Liver (tissue), 9 donors: ENCODE data around the gene CLDN3. TPM values are rescaled to one million over a fixed set of nuclear protein-coding genes. Genes with fewer than 3 reads are reported as not detected.

Source experiments
- DNase-seq: peaks from one replicate; pipeline ENCODE4 v3.0.0-alpha.2; 2017; ENCODE audit warnings: low spot score
- H3K27ac ChIP-seq, 2 donors: one replicate each; pipeline ENCODE4 v1.7.0; 2013; ENCODE audit warnings: inconsistent platforms in 2 of 2, low read length in 2 of 2, control low read depth in 1 of 2, low read depth in 1 of 2, mild to moderate bottlenecking in 1 of 2
- H3K27me3 ChIP-seq, 4 donors: one replicate each; pipeline versions ENCODE4 v1.6.1 to v1.7.0; 2013; ENCODE audit warnings: low read length in 3 of 4, inconsistent platforms in 1 of 4, mild to moderate bottlenecking in 1 of 4, moderate library complexity in 1 of 4; ENCODE audit not compliant: control insufficient read depth in 4 of 4, insufficient read depth in 4 of 4
- H3K36me3 ChIP-seq, 4 donors: one replicate each; pipeline versions ENCODE4 v1.6.1 to v1.7.0; 2013; ENCODE audit warnings: low read length in 3 of 4, mild to moderate bottlenecking in 3 of 4, low read depth in 1 of 4, moderate library complexity in 1 of 4; ENCODE audit not compliant: control insufficient read depth in 4 of 4, insufficient read depth in 3 of 4
- H3K4me1 ChIP-seq, 4 donors: one replicate each; pipeline versions ENCODE4 v1.6.1 to v1.7.0; 2013; ENCODE audit warnings: low read length in 3 of 4, mild to moderate bottlenecking in 3 of 4, moderate library complexity in 1 of 4; ENCODE audit not compliant: control insufficient read depth in 4 of 4, insufficient read depth in 4 of 4
- H3K4me3 ChIP-seq, 3 donors: one replicate each; pipeline versions ENCODE4 v1.6.1 to v1.7.0; 2013; ENCODE audit warnings: low read length in 3 of 3, control low read depth in 1 of 3, low read depth in 1 of 3, mild to moderate bottlenecking in 1 of 3
- H3K9ac ChIP-seq, 2 donors: one replicate each; pipeline ENCODE4 v1.7.0; 2013; ENCODE audit warnings: low read length in 2 of 2, mild to moderate bottlenecking in 2 of 2, moderate library complexity in 2 of 2, control low read depth in 1 of 2, low read depth in 1 of 2
- H3K9me3 ChIP-seq, 4 donors: one replicate each; pipeline versions ENCODE4 v1.6.1 to v1.7.0; 2013; ENCODE audit warnings: low read length in 3 of 4; ENCODE audit not compliant: control insufficient read depth in 4 of 4
- ATF3 ChIP-seq: IDR thresholded peaks from 2 replicates; pipeline ENCODE4 v1.6.1; 2016; ENCODE audit warnings: antibody characterized with exemption
- CTCF ChIP-seq: fragments of 150-350 bp; IDR thresholded peaks from 2 replicates; pipeline ENCODE4 v1.5.1; 2017; ENCODE audit warnings: improper control_type of control experiment, low read depth, low read length; ENCODE audit not compliant: missing input control
- EGR1 ChIP-seq, 2 donors: IDR thresholded peaks; 2 replicates each; pipeline ENCODE4 v1.6.1; 2016 to 2018; ENCODE audit warnings: antibody characterized with exemption in 2 of 2, low read depth in 2 of 2
- FOXA1 ChIP-seq: IDR thresholded peaks from 2 replicates; pipeline ENCODE4 v1.6.1; 2016; ENCODE audit warnings: antibody characterized with exemption
- FOXA2 ChIP-seq: IDR thresholded peaks from 2 replicates; pipeline ENCODE4 v1.6.1; 2016; ENCODE audit warnings: antibody characterized with exemption
- GABPA ChIP-seq, 2 donors: IDR thresholded peaks in 1 of 2; conservative IDR thresholded peaks in 1 of 2; 2 replicates each; pipeline ENCODE4 v1.6.1; 2016; ENCODE audit warnings: antibody characterized with exemption in 2 of 2, mild to moderate bottlenecking in 1 of 2, moderate library complexity in 1 of 2
- HNF4A ChIP-seq, 2 donors: conservative IDR thresholded peaks; 2 replicates each; pipeline ENCODE4 v1.6.1; 2016; ENCODE audit warnings: antibody characterized with exemption in 2 of 2, mild to moderate bottlenecking in 2 of 2
- HNF4G ChIP-seq: IDR thresholded peaks from 2 replicates; pipeline ENCODE4 v1.6.1; 2016; ENCODE audit warnings: antibody characterized with exemption
- JUND ChIP-seq, 2 donors: IDR thresholded peaks; 2 replicates each; pipeline ENCODE4 v1.6.1; 2016; ENCODE audit warnings: antibody characterized with exemption in 2 of 2
- MAX ChIP-seq: IDR thresholded peaks from 2 replicates; pipeline ENCODE4 v1.6.1; 2016; ENCODE audit warnings: antibody characterized with exemption
- NR2F2 ChIP-seq: IDR thresholded peaks from 2 replicates; pipeline ENCODE4 v1.6.1; 2016; ENCODE audit warnings: antibody characterized with exemption
- RAD21 ChIP-seq, 2 donors: IDR thresholded peaks; 2 replicates each; pipeline ENCODE4 v1.6.1; 2016; ENCODE audit warnings: antibody characterized with exemption in 2 of 2, mild to moderate bottlenecking in 2 of 2
- REST ChIP-seq: IDR thresholded peaks from 2 replicates; pipeline ENCODE4 v1.6.1; 2016; ENCODE audit warnings: antibody characterized with exemption, mild to moderate bottlenecking
- RXRA ChIP-seq, 2 donors: IDR thresholded peaks; 2 replicates each; pipeline ENCODE4 v1.6.1; 2017 to 2018; ENCODE audit warnings: antibody characterized with exemption in 2 of 2, mild to moderate bottlenecking in 1 of 2
- SP1 ChIP-seq: IDR thresholded peaks from 2 replicates; pipeline ENCODE4 v1.6.1; 2018; ENCODE audit warnings: antibody characterized with exemption, mild to moderate bottlenecking
- TAF1 ChIP-seq: conservative IDR thresholded peaks from 2 replicates; pipeline ENCODE4 v1.6.1; 2016; ENCODE audit warnings: antibody characterized with exemption, mild to moderate bottlenecking
- YY1 ChIP-seq: IDR thresholded peaks from 2 replicates; pipeline ENCODE4 v1.6.1; 2016; ENCODE audit warnings: antibody characterized with exemption, mild to moderate bottlenecking
- ZBTB33 ChIP-seq: IDR thresholded peaks from 2 replicates; pipeline ENCODE4 v1.6.1; 2016; ENCODE audit warnings: antibody characterized with exemption
- WGBS: extraction: QIAGEN DNeasy Blood & Tissue Kit; methylation state at CpG from one replicate; pipeline ENCODE4 v1.1.7; 2013; 5-methylcytosine and 5-hydroxymethylcytosine counted together
- polyA plus RNA-seq, 2 donors: library from polyadenylated mRNA; stranded (reverse) in 1 of 2; unstranded in 1 of 2; fragments of 200-250 nt in 1 of 2; fragments of >200 nt in 1 of 2; fragmentation: Nextera tagmentation in 1 of 2; extraction: Ambion mirVana in 1 of 2; gene quantifications; one replicate each; pipeline versions ENCODE4 v1.2.1 to v1.2.3, GENCODE V29; 2013 to 2015
- total RNA-seq, 2 donors: library from RNA; depleted of rRNA; stranded (reverse); fragments of >200 nt; gene quantifications; one replicate each; pipeline ENCODE4 v1.2.3, GENCODE V29; 2014
- donor health status: healthy.
- donor health status: healthy.
- donor health status: healthy.
- donor health status: healthy.
- donor health status: healthy.

CLDN3 gene
- total and polyA plus RNA-seq, 4 donors = 3.6 to 43.0 (median 22.9) TPM

GRCh38 chr7:73761854-73762658, 8.0 kb downstream of the CLDN3 start:
- H3K36me3 ChIP-seq = no peaks in the 10 kb centered on the region
- DNase-seq = no peak
- H3K4me1 ChIP-seq = no peaks in the 10 kb centered on the region
- no peak overlapping the region for H3K4me3 ChIP-seq
- H3K9me3 ChIP-seq = no peaks in the 10 kb centered on the region
- no peak overlapping the region for H3K27ac ChIP-seq
- 60% methylated on average over 8 of the region's 8 CpGs for WGBS
- H3K27me3 ChIP-seq = no peaks in the 10 kb centered on the region
- no peak overlapping the region for H3K9ac ChIP-seq
- TF ChIP-seq REST = no peak
- no peak for TF ChIP-seq HNF4A (conservative IDR thresholded peaks at IDR 0.05)
- TF ChIP-seq GABPA (IDR thresholded peaks at IDR 0.05 in 1 of 2, conservative IDR thresholded peaks at IDR 0.05 in 1 of 2) = no peak
- TF ChIP-seq YY1 = no peak
- no peak for TF ChIP-seq TAF1
- no peak for TF ChIP-seq HNF4G
- no peak for TF ChIP-seq JUND (IDR thresholded peaks at IDR 0.05)
- no peak for TF ChIP-seq FOXA2
- TF ChIP-seq FOXA1 = no peak
- TF ChIP-seq NR2F2 = no peak
- TF ChIP-seq RXRA (IDR thresholded peaks at IDR 0.05) = no peak
- TF ChIP-seq CTCF = no peak
- TF ChIP-seq EGR1 (IDR thresholded peaks at IDR 0.05; ENCODE audit: low read depth in 2 of 2) = no peak
- no peak for TF ChIP-seq SP1
- TF ChIP-seq ZBTB33 = no peak
- TF ChIP-seq RAD21 (IDR thresholded peaks at IDR 0.05) = no peak
- TF ChIP-seq ATF3 = no peak
- TF ChIP-seq MAX = no peak
